Stimulated activated CD4-positive, alpha-beta T cell treated with anti-CD3 and anti-CD28 coated beads, Interleukin-1b, Interleukin-23, amount 100 ng/mL, for 4 hours (primary cell): Measurements from ENCODE around the gene GALNS.
"Not testable (repeated sequence)": the region's sequence is repeated elsewhere in the genome, so short reads cannot be mapped to it uniquely, and the experiment has no call there.

Source experiments
- DNase-seq, 2 donors: peaks; one replicate each; pipeline ENCODE4 v3.0.0-alpha.2; 2020; ENCODE audit warnings: low read depth in 2 of 2

Gene GALNS

GRCh38 chr16:88837806-88838205, 18.9 kb downstream of the GALNS start:
- DNase-seq = no peak

GRCh38 chr16:88836791-88837190, 20.0 kb downstream of the GALNS start:
- no peak for DNase-seq

GRCh38 chr16:88835818-88836217, 20.9 kb downstream of the GALNS start:
- no peak for DNase-seq

GRCh38 chr16:88835383-88835782, 21.4 kb downstream of the GALNS start:
- no peak for DNase-seq

- no peak for DNase-seq
Measured at GRCh38 chr16:88834670-88835069, 22.1 kb downstream of the GALNS start.

GRCh38 chr16:88833086-88833485, 23.7 kb downstream of the GALNS start:
- no peak for DNase-seq

- no peak for DNase-seq
Measured at GRCh38 chr16:88831838-88832237, 24.9 kb downstream of the GALNS start.

GRCh38 chr16:88830783-88831182, 26.0 kb downstream of the GALNS start:
- no peak for DNase-seq

- no peak for DNase-seq
Measured at GRCh38 chr16:88830258-88830657, 26.5 kb downstream of the GALNS start.

- no peak for DNase-seq
Measured at GRCh38 chr16:88828711-88829110, 28.0 kb downstream of the GALNS start.

- DNase-seq = no peak
Measured at GRCh38 chr16:88827727-88828126, 29.0 kb downstream of the GALNS start.

- DNase-seq = no peak
Measured at GRCh38 chr16:88826070-88826840, 30.5 kb downstream of the GALNS start.

- DNase-seq = no peak
Measured at GRCh38 chr16:88825146-88825545, 31.6 kb downstream of the GALNS start.

GRCh38 chr16:88824256-88825077, 32.3 kb downstream of the GALNS start:
- DNase-seq = no peak

GRCh38 chr16:88823646-88824045, 33.1 kb downstream of the GALNS start:
- DNase-seq = not testable (repeated sequence)

- DNase-seq = no peak
Measured at GRCh38 chr16:88822281-88823040, 34.3 kb downstream of the GALNS start.

GRCh38 chr16:88821168-88821850, 35.4 kb downstream of the GALNS start:
- no peak for DNase-seq

- DNase-seq = no peak
Measured at GRCh38 chr16:88820385-88821025, 36.2 kb downstream of the GALNS start.

- no peak for DNase-seq
Measured at GRCh38 chr16:88819126-88819525, 37.6 kb downstream of the GALNS start.

- no peak for DNase-seq
Measured at GRCh38 chr16:88818575-88818874, 38.2 kb downstream of the GALNS start.

- DNase-seq = no peak
Measured at GRCh38 chr16:88817785-88818574, 38.8 kb downstream of the GALNS start.
